GM21786 (cell line): ENCODE results near the gene ZBTB40.

Experiments used
- ATAC-seq: cut with Tn5 transposase; IDR thresholded peaks from one replicate; pipeline ENCODE4 v1.9.1; 2021; ENCODE audit not compliant: unreplicated experiment

ZBTB40 gene

GRCh38 chr1:22529901-22530621 is 78.4 kb downstream of the ZBTB40 start:
- ATAC-seq, result no peak

GRCh38 chr1:22530715-22531114 is 79.1 kb downstream of the ZBTB40 start:
- ATAC-seq, result no peak

GRCh38 chr1:22531251-22531650 is 79.6 kb downstream of the ZBTB40 start:
- ATAC-seq, result no peak

- no peak for ATAC-seq
These were observed 81.7 kb downstream of the ZBTB40 start for GRCh38 chr1:22533244-22533895.

- no peak for ATAC-seq
These were observed 83.3 kb downstream of the ZBTB40 start for GRCh38 chr1:22534951-22535350.

- ATAC-seq, result no peak
These were observed 83.7 kb downstream of the ZBTB40 start for GRCh38 chr1:22535399-22535798.

GRCh38 chr1:22536506-22536905 is 84.9 kb downstream of the ZBTB40 start:
- ATAC-seq, result no peak

GRCh38 chr1:22537441-22538139 is 85.9 kb downstream of the ZBTB40 start:
- ATAC-seq, result no peak

GRCh38 chr1:22539510-22540118 is 88.0 kb downstream of the ZBTB40 start:
- ATAC-seq, result no peak

GRCh38 chr1:22540337-22540736 is 88.7 kb downstream of the ZBTB40 start:
- no peak for ATAC-seq

- no peak for ATAC-seq
These were observed 91.2 kb downstream of the ZBTB40 start for GRCh38 chr1:22542886-22543285.

- ATAC-seq, result no peak
These were observed 92.0 kb downstream of the ZBTB40 start for GRCh38 chr1:22543679-22544078.

GRCh38 chr1:22544606-22545005 is 93.0 kb downstream of the ZBTB40 start:
- no peak for ATAC-seq

GRCh38 chr1:22545141-22545540 is 93.5 kb downstream of the ZBTB40 start:
- no peak for ATAC-seq

GRCh38 chr1:22547186-22547817 is 95.7 kb downstream of the ZBTB40 start:
- no peak for ATAC-seq

GRCh38 chr1:22547818-22548462 is 96.3 kb downstream of the ZBTB40 start:
- no peak for ATAC-seq

GRCh38 chr1:22550021-22550420 is 98.4 kb downstream of the ZBTB40 start:
- no peak for ATAC-seq

- ATAC-seq, result no peak
These were observed 99.9 kb downstream of the ZBTB40 start for GRCh38 chr1:22551591-22551990.

GRCh38 chr1:22552021-22552420 is 100.4 kb downstream of the ZBTB40 start:
- no peak for ATAC-seq

GRCh38 chr1:22553104-22553880 is 101.6 kb downstream of the ZBTB40 start:
- ATAC-seq, result no peak
